Fibroblast of lung (primary cell): Measurements from ENCODE around the gene PROSER2. TPM values are rescaled to one million over a fixed set of nuclear protein-coding genes. Genes with fewer than 3 reads are reported as not detected.

Experiments used
- DNase-seq, 2 donors: peaks; one replicate each; pipeline versions ENCODE4 v3.0.0 to v3.0.0-alpha.2; 2010; ENCODE audit warnings: low read depth in 2 of 2
- H2AFZ ChIP-seq: 2 replicates; pipeline ENCODE4 v1.5.1; 2012; ENCODE audit warnings: low read length, control low read depth, inconsistent platforms
- H3K27ac ChIP-seq: 2 replicates; pipeline ENCODE4 v1.5.1; 2011; ENCODE audit warnings: low read length, control low read depth; ENCODE audit not compliant: insufficient read depth
- H3K27me3 ChIP-seq: 2 replicates; pipeline ENCODE4 v1.5.1; 2011; ENCODE audit warnings: mild to moderate bottlenecking, low read length; ENCODE audit not compliant: control insufficient read depth, insufficient read depth
- H3K36me3 ChIP-seq: 2 replicates; pipeline ENCODE4 v1.5.1; 2011; ENCODE audit warnings: low read length; ENCODE audit not compliant: control insufficient read depth, insufficient read depth
- H3K4me1 ChIP-seq: 2 replicates; pipeline ENCODE4 v1.5.1; 2011; ENCODE audit warnings: low read length; ENCODE audit not compliant: control insufficient read depth, insufficient read depth; ENCODE audit errors: extremely low read depth
- H3K4me2 ChIP-seq: 2 replicates; pipeline ENCODE4 v1.5.1; 2011; ENCODE audit warnings: low read length, control low read depth; ENCODE audit not compliant: insufficient read depth; ENCODE audit errors: extremely low read depth
- H3K4me3 ChIP-seq, 4 experiments: fragments of 200-600 bp in 1 of 4; sonication (generic) in 1 of 4; replicated peaks in 1 of 4; 2 replicates each; pipeline ENCODE4 v1.5.1; 2011 to 2016; ENCODE audit warnings: low read length in 4 of 4, low read depth in 3 of 4, mild to moderate bottlenecking in 3 of 4, control low read depth in 2 of 4, inconsistent platforms in 1 of 4, mixed read lengths in 1 of 4; ENCODE audit not compliant: insufficient read depth in 1 of 4; ENCODE audit errors: control extremely low read depth in 1 of 4
- H3K79me2 ChIP-seq: 2 replicates; pipeline ENCODE4 v1.5.1; 2012; ENCODE audit warnings: mild to moderate bottlenecking, low read length, inconsistent platforms; ENCODE audit not compliant: control insufficient read depth, insufficient read depth
- H3K9ac ChIP-seq: 2 replicates; pipeline ENCODE4 v1.5.1; 2011; ENCODE audit warnings: mild to moderate bottlenecking, low read length, control low read depth; ENCODE audit not compliant: insufficient read depth
- H3K9me3 ChIP-seq: 2 replicates; pipeline ENCODE4 v1.5.1; 2012; ENCODE audit warnings: low read depth, low read length; ENCODE audit not compliant: control insufficient read depth, insufficient read depth
- H4K20me1 ChIP-seq: 2 replicates; pipeline ENCODE4 v1.5.1; 2011; ENCODE audit warnings: low read length; ENCODE audit not compliant: control insufficient read depth, insufficient read depth; ENCODE audit errors: extremely low read depth
- EZH2 ChIP-seq: IDR thresholded peaks from 2 replicates; pipeline ENCODE4 v1.5.1; 2012; ENCODE audit warnings: low read length, control low read depth, mild to moderate bottlenecking; ENCODE audit errors: missing control alignments
- polyA plus RNA-seq, 2 donors: library from polyadenylated mRNA; depleted of rRNA in 1 of 2; stranded (reverse) in 1 of 2; unstranded in 1 of 2; fragments of >200 nt; gene quantifications; 2 replicates each; pipeline ENCODE4 v1.2.1, GENCODE V29; 2011 to 2012; ENCODE audit warnings: missing spikeins in 1 of 2
- total RNA-seq: library from RNA; depleted of rRNA; stranded (reverse); fragments of >200 nt; gene quantifications from 2 replicates; pipeline ENCODE4 v1.2.1, GENCODE V29; 2014
- TF ChIP-seq, protein P1 (sequence below), 2 donors: IDR thresholded peaks in 1 of 2; conservative IDR thresholded peaks in 1 of 2; 1 replicate in 1 of 2; 2 replicates in 1 of 2; pipeline ENCODE4 v1.5.1; 2011 to 2012; ENCODE audit warnings: low read length in 2 of 2, control low read depth in 1 of 2, inconsistent platforms in 1 of 2, low read depth in 1 of 2, mild to moderate bottlenecking in 1 of 2

Gene PROSER2
- total and polyA plus RNA-seq, 2 donors (not counting 1 experiment from before 2014, with no cell fraction given) = 1.2 to 2.6 TPM

DNA sequence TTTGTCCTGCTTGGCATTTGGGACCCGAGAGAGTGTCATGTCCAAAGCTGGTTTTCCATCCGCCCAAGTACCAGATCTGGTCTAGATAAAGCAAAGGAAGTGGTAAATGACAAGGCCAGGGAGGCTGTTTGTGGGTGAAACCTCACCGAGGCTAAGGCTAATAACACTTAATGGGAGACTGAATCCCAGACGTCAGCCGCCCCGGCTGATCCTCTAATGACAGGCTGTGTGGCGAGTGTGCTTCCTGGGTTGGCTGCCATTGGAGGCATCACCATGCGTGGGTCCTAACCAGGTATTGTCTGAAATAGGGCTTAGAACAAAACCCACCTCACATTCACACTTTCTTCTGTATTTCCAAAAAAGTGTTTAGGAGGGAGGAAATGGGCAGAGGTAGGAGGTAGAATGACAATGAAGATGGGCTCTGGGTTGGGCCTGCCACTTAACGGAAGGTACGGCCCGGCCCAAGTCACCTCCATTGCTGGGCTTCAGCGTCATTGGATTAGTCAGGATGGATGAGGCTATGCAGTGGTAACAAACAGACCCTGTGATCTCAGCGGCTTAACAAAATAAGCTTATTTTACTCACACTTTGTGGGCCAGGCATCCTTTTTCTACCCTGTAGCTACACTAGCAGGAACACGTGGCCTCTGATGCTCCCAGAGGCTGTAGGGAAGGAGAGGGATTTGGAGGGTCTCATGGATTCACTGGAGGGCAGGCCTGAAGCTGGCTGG, 59.7 kb downstream of the PROSER2 start:
- no peaks in the 10 kb centered on the region for H3K79me2 ChIP-seq
- no peak for DNase-seq
- no peaks in the 10 kb centered on the region for H3K36me3 ChIP-seq
- H3K27ac ChIP-seq = no peak overlapping the region
- H3K4me2 ChIP-seq = no peak overlapping the region
- no peaks in the 10 kb centered on the region for H3K27me3 ChIP-seq
- H3K4me1 ChIP-seq = peaks cover 2% of the 10 kb centered on the region
- H4K20me1 ChIP-seq = no peaks in the 10 kb centered on the region
- no peak overlapping the region for H3K4me3 ChIP-seq
- no peak overlapping the region for H3K9ac ChIP-seq
- no peak for TF ChIP-seq EZH2
- TF ChIP-seq, protein P1, sequence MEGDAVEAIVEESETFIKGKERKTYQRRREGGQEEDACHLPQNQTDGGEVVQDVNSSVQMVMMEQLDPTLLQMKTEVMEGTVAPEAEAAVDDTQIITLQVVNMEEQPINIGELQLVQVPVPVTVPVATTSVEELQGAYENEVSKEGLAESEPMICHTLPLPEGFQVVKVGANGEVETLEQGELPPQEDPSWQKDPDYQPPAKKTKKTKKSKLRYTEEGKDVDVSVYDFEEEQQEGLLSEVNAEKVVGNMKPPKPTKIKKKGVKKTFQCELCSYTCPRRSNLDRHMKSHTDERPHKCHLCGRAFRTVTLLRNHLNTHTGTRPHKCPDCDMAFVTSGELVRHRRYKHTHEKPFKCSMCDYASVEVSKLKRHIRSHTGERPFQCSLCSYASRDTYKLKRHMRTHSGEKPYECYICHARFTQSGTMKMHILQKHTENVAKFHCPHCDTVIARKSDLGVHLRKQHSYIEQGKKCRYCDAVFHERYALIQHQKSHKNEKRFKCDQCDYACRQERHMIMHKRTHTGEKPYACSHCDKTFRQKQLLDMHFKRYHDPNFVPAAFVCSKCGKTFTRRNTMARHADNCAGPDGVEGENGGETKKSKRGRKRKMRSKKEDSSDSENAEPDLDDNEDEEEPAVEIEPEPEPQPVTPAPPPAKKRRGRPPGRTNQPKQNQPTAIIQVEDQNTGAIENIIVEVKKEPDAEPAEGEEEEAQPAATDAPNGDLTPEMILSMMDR (conservative IDR thresholded peaks at IDR 0.05 in 1 of 2, IDR thresholded peaks at IDR 0.05 in 1 of 2; ENCODE audit: low read depth in 1 of 2, low read length in 2 of 2) = no peak
- no peak overlapping the region for H2AFZ ChIP-seq
- H3K9me3 ChIP-seq = no peaks in the 10 kb centered on the region

DNA sequence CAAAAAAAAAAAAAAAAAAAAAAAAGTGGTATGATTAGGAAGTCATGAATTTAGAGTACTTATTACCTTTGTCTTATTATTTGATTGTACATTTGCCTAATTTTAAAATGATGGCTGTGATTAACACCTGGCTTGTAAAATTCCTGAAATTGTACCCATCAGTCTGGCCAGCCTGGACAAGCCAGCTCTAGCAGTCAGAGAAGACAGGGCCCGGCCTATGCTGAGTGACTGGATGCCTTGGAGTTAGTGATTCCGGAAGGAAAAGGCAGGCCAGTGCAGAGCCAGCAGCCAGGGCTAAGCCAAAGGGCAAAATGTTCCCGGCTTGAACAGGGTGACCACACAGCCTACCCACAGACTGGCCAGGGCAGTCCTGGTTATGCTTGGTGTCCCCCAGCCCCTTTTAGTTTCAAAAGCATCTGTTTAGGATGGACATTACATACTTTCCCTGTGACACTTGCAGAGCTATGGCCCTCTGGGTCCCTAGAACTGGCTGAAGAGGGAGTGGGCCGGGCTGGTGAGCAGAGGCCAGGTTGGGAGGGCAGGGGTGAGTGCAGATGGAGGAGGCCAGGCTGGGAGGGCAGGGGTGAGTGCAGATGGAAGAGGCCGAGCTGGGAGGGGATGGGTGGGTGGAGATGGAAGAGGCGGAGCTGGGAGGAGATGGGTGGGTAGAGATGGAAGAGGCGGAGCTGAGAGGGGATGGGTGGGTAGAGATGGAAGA, 61.7 kb downstream of the PROSER2 start:
- Histone ChIP-seq H4K20me1 (no peaks in the 10 kb centered on the region), H3K4me3 (no peak overlapping the region), H2AFZ (no peak overlapping the region), H3K79me2 (no peaks in the 10 kb centered on the region), H3K4me2 (no peak overlapping the region), H3K27me3 (no peaks in the 10 kb centered on the region), H3K4me1 (peaks cover 2% of the 10 kb centered on the region), H3K9me3 (no peaks in the 10 kb centered on the region), H3K9ac (no peak overlapping the region), H3K36me3 (no peaks in the 10 kb centered on the region), H3K27ac (no peak overlapping the region)
- TF ChIP-seq EZH2 = no peak
- TF ChIP-seq, protein P1 (conservative IDR thresholded peaks at IDR 0.05 in 1 of 2, IDR thresholded peaks at IDR 0.05 in 1 of 2; ENCODE audit: low read depth in 1 of 2, low read length in 2 of 2) = no peak
- DNase-seq = no peak

DNA sequence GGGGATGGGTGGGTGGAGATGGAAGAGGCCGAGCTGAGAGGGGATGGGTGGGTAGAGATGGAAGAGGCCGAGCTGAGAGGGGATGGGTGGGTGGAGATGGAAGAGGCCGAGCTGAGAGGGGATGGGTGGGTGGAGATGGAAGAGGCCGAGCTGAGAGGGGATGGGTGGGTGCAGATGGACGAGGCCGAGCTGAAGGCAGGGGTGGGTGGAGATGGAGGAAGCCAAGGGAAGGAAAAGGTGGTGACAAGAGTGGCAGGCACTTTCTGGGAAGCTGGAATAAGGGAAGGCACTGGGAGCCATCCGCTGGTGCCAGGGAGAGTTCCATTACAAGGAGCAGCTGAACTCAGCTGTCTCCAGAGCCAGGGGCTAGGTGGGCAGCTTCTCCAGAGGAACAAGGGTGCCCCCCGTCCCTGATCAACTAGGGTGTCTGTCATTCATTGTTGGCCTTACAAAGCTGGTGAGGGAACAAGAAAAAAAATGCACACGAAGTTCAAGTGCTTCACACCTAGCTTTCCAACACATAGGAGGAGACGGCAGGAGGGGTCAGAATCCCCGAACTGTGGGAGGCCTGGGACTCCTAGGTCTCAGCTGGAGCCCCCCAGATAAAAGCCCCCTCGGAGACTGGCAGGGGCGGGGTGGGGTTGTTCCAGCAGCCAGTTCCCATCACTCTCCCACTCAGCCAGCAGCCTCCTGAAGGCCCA, 62.4 kb downstream of the PROSER2 start:
- no peak overlapping the region for H3K4me2 ChIP-seq
- H3K4me3 ChIP-seq = no peak overlapping the region
- no peaks in the 10 kb centered on the region for H3K79me2 ChIP-seq
- H3K27ac ChIP-seq = no peak overlapping the region
- H3K9me3 ChIP-seq = no peaks in the 10 kb centered on the region
- H3K27me3 ChIP-seq = no peaks in the 10 kb centered on the region
- no peak overlapping the region for H3K9ac ChIP-seq
- no peaks in the 10 kb centered on the region for H3K36me3 ChIP-seq
- TF ChIP-seq EZH2 = no peak
- TF ChIP-seq, protein P1 (conservative IDR thresholded peaks at IDR 0.05 in 1 of 2, IDR thresholded peaks at IDR 0.05 in 1 of 2; ENCODE audit: low read depth in 1 of 2, low read length in 2 of 2) = no peak
- DNase-seq = no peak
- H4K20me1 ChIP-seq = no peaks in the 10 kb centered on the region
- H2AFZ ChIP-seq = no peak overlapping the region
- H3K4me1 ChIP-seq = peaks cover 2% of the 10 kb centered on the region
